Parathyroid adenoma (tissue), 2 donors: ENCODE results near the gene TXNL4A.
"Not testable (repeated sequence)": the region's sequence is repeated elsewhere in the genome, so short reads cannot be mapped to it uniquely, and the experiment has no call there.

Experiments
- H2AFZ ChIP-seq: fragments of 300-600 bp; sonication (generic); one replicate; pipeline ENCODE4 v1.7.0; 2017; ENCODE audit warnings: antibody characterized with exemption, mild to moderate bottlenecking
- H3K27ac ChIP-seq: fragments of 300-600 bp; sonication (generic); one replicate; pipeline ENCODE4 v1.7.0; 2017
- H3K27me3 ChIP-seq: fragments of 300-600 bp; sonication (generic); one replicate; pipeline ENCODE4 v1.7.0; 2017; ENCODE audit warnings: low read length; ENCODE audit not compliant: control insufficient read depth, insufficient read depth
- H3K36me3 ChIP-seq: fragments of 300-600 bp; sonication (generic); one replicate; pipeline ENCODE4 v1.7.0; 2017; ENCODE audit warnings: low read length; ENCODE audit not compliant: control insufficient read depth, insufficient read depth
- H3K4me1 ChIP-seq: fragments of 300-600 bp; sonication (generic); one replicate; pipeline ENCODE4 v1.7.0; 2017; ENCODE audit warnings: control low read depth
- H3K4me2 ChIP-seq: fragments of 300-600 bp; sonication (generic); one replicate; pipeline ENCODE4 v1.7.0; 2017; ENCODE audit warnings: low read length
- H3K4me3 ChIP-seq: fragments of 300-600 bp; sonication (generic); one replicate; pipeline ENCODE4 v1.7.0; 2017; ENCODE audit warnings: low read depth, low read length
- H3K79me2 ChIP-seq: fragments of 300-600 bp; sonication (generic); one replicate; pipeline ENCODE4 v1.7.0; 2017; ENCODE audit warnings: control low read depth
- H3K9ac ChIP-seq: fragments of 300-600 bp; sonication (generic); one replicate; pipeline ENCODE4 v1.7.0; 2017; ENCODE audit warnings: mild to moderate bottlenecking
- H3K9me3 ChIP-seq: fragments of 300-600 bp; sonication (generic); one replicate; pipeline ENCODE4 v1.7.0; 2017; ENCODE audit warnings: low read length; ENCODE audit not compliant: control insufficient read depth
- TF ChIP-seq, protein P1 (sequence below): fragments of 300-600 bp; sonication (generic); IDR thresholded peaks from one replicate; pipeline ENCODE4 v1.7.0; 2017; ENCODE audit warnings: antibody characterized with exemption, mild to moderate bottlenecking
- donor health status: primary hyperparathyroidism.

TXNL4A gene

DNA sequence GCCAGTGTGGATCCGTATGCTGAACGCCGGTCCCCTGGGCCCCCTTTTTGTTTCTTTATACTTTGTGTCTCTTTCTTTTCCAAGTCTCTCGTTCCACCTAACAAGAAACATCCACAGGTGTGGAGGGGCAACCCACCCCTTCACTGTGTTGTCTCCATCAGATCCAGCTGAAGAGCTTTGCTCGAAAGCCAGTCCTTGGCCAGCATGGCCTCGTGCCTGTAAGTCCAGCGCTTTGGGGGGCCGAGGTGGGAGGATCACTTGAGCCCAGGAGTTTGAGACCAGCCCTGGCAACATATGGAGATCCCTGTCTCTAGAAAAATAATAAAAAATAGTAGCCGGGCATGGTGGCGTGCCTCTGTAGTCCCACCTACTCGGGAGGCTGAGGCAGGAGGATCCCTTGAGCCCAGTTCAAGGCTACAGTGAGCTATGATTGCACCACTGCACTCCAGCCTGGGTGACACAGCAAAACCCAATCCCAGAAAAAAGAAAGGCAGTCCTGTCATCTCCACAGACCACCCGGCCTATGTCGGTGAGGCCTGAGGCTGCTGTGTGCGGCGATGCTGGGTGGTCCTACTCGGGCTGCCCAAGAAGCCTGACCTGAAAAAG, 27.3 kb downstream of the TXNL4A start:
- Histone ChIP-seq H3K4me1 (peaks cover 4% of the 10 kb centered on the region), H3K9ac (no peak overlapping the region)

DNA sequence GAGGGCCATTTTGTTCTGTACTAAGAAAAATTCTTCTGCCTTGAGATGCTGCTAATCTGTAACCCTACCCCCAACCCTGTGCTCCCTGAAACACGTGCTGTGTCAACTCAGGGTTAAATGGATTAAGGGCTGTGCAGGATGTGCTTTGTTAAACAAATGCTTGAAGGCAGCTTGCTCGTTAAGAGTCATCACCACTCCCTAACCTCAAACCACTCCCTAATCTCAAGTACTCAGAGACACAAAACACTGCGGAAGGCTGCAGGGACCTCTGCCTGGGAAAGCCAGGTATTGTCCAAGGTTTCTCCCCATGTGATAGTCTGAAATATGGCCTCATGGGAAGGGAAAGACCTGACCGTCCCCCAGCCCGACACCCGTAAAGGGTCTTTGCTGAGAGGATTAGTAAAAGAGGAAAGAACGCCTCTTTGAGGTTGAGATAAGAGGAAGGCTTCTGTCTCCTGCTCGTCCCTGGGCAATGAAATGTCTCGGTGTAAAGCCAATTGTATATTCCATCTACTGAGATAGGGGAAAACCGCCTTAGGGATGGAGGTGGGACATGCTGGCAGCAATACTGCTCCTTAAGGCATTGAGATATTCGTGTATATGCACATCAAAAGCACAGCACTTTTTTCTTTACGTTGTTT, 28.1 kb downstream of the TXNL4A start:
- H3K36me3 ChIP-seq, H3K27ac ChIP-seq, H3K9ac ChIP-seq, H3K9me3 ChIP-seq, H3K4me1 ChIP-seq, H3K4me2 ChIP-seq, H2AFZ ChIP-seq, H3K27me3 ChIP-seq, H3K4me3 ChIP-seq, H3K79me2 ChIP-seq: not testable (repeated sequence)

More for the DNA sequence above, 27.3 kb downstream of the TXNL4A start:
- H3K79me2 ChIP-seq, result no peaks in the 10 kb centered on the region
- H3K4me2 ChIP-seq, result no peak overlapping the region
- no peaks in the 10 kb centered on the region for H3K27me3 ChIP-seq
- no peaks in the 10 kb centered on the region for H3K36me3 ChIP-seq
- no peak overlapping the region for H2AFZ ChIP-seq
- TF ChIP-seq, protein P1, sequence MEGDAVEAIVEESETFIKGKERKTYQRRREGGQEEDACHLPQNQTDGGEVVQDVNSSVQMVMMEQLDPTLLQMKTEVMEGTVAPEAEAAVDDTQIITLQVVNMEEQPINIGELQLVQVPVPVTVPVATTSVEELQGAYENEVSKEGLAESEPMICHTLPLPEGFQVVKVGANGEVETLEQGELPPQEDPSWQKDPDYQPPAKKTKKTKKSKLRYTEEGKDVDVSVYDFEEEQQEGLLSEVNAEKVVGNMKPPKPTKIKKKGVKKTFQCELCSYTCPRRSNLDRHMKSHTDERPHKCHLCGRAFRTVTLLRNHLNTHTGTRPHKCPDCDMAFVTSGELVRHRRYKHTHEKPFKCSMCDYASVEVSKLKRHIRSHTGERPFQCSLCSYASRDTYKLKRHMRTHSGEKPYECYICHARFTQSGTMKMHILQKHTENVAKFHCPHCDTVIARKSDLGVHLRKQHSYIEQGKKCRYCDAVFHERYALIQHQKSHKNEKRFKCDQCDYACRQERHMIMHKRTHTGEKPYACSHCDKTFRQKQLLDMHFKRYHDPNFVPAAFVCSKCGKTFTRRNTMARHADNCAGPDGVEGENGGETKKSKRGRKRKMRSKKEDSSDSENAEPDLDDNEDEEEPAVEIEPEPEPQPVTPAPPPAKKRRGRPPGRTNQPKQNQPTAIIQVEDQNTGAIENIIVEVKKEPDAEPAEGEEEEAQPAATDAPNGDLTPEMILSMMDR, result no peak
- H3K9me3 ChIP-seq, result no peaks in the 10 kb centered on the region
- H3K4me3 ChIP-seq, result no peak overlapping the region
- no peak overlapping the region for H3K27ac ChIP-seq

DNA sequence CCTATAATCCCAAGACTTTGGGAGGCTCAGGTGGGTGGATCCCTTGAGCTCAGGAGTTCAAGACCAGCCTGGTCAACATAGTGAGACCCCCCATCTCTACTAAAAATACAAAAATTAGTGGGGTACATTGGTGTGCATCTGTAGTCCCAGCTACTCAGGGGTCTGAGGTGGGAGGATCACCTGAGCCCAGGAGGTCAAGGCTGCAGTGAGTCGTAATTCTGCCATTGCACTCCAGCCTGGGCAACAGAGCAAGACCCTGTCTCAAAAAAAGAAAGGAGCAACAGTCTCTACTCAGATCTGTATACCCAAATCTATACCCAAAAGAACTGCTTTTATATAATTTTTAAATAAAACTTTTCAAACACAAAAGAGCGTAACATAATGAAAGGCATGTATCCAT, 29.4 kb downstream of the TXNL4A start:
- Histone ChIP-seq H3K9me3 (no peaks in the 10 kb centered on the region), H3K4me1 (no peaks in the 10 kb centered on the region), H3K27ac (no peak overlapping the region), H2AFZ (no peak overlapping the region), H3K79me2 (no peaks in the 10 kb centered on the region), H3K9ac (no peak overlapping the region), H3K4me3 (no peak overlapping the region), H3K27me3 (no peaks in the 10 kb centered on the region), H3K4me2 (no peak overlapping the region), H3K36me3 (no peaks in the 10 kb centered on the region)
- TF ChIP-seq, protein P1, result no peak

DNA sequence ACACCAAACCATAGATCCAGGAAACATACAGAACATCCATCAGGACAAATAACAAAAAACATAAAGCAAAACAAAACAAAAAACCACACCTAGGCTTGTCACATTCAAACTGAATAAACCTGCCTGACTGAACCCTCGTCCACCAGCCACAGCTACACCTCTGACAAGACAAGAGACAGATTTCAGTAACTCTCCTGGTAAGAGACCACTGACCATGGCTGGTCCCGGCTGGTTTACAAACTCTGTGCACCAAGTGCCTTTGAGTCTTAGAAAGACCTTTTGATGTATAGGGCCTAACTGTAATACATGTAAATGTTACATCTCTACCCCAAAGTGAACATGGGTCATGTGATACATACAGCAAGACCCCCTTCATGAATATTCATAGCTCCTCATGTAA, 32.1 kb downstream of the TXNL4A start:
- Histone ChIP-seq H3K9ac (no peak overlapping the region), H3K4me3 (no peak overlapping the region), H3K36me3 (no peaks in the 10 kb centered on the region), H2AFZ (no peak overlapping the region), H3K27ac (no peak overlapping the region), H3K9me3 (no peaks in the 10 kb centered on the region), H3K4me2 (no peak overlapping the region), H3K79me2 (no peaks in the 10 kb centered on the region), H3K27me3 (no peaks in the 10 kb centered on the region), H3K4me1 (no peaks in the 10 kb centered on the region)
- TF ChIP-seq, protein P1, result no peak

DNA sequence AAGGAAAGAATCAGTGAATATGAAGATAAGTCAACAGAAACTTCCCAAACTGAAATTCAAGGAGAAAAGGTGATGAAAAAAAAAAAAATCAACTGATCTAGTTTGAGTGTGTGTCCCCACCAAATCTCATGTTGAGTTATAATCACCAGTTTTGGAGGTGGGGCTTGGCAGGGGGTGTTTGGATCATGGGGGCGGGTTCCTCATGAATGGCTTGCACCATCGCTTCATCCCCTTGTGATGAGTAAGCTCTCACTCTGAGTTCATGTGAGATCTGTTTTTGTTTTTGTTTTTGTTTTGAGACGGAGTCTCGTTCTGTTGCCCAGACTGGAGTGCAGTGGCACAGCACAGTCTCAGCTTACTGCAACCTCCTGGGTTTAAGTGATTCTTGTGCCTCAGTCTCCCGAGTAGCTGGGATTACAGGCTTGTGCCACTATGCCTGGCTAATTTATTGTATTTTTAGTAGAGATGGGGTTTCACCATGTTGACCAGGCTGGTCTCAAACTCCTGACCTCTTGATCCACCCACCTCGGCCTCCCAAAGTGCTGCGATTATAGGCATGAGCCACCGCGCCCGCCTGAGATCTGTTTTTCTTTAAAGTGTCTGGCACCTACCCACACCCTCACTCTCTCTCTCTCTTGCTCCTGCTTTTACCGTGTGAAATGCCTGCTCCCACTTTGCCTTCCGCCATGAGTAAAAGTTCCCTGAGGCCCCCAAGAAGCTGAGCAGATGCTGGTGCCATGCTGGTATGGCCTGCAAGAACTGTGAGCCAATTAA, 32.9 kb downstream of the TXNL4A start:
- H3K4me1 ChIP-seq, result peaks cover 1% of the 10 kb centered on the region
- no peak overlapping the region for H3K4me3 ChIP-seq
- peaks cover 2% of the 10 kb centered on the region for H3K79me2 ChIP-seq
- H3K27ac ChIP-seq, result no peak overlapping the region
- H3K4me2 ChIP-seq, result no peak overlapping the region
- H3K27me3 ChIP-seq, result no peaks in the 10 kb centered on the region
- no peaks in the 10 kb centered on the region for H3K9me3 ChIP-seq
- H3K9ac ChIP-seq, result no peak overlapping the region
- no peak overlapping the region for H2AFZ ChIP-seq
- TF ChIP-seq, protein P1, result no peak
- H3K36me3 ChIP-seq, result no peaks in the 10 kb centered on the region
